PC-9 (cell line): Measurements from ENCODE around the gene ELMO3. TPM values are rescaled to one million over a fixed set of nuclear protein-coding genes. Genes with fewer than 3 reads are reported as not detected.

Source experiments
- BruUV-seq: library from RNA; stranded (reverse); fragments of 400-500 nt; replicated peaks from 2 replicates; lab custom pipeline; 2021; lab: Mats Ljungman, UMichigan
- CTCF ChIA-PET: fragments of 300-600 bp; sonication (Branson Sonifier 250); formaldehyde crosslinking; loops from one replicate; lab custom pipeline; 2022; ENCODE audit warnings: antibody characterized with exemption; lab: Charles Lee
- POLR2A ChIA-PET: fragments of 300-600 bp; sonication (Branson Sonifier 250); formaldehyde crosslinking; loops from one replicate; lab custom pipeline; 2022; ENCODE audit warnings: antibody characterized with exemption; ENCODE audit not compliant: unreplicated experiment; lab: Charles Lee
- DNase-seq, 2 experiments: peaks; one replicate each; pipeline versions ENCODE4 v3.0.0 to v3.0.0-alpha.2; 2015 to 2022; ENCODE audit warnings: mixed read lengths in 1 of 2
- H2AFZ ChIP-seq: fragments of 200-600 bp; sonication (generic); 2 replicates; pipeline ENCODE4 v1.8.1; 2017; ENCODE audit warnings: antibody characterized with exemption
- H3F3A ChIP-seq: fragments of 200-600 bp; sonication (generic); 2 replicates; pipeline ENCODE4 v1.8.1; 2017; ENCODE audit warnings: antibody characterized with exemption, mild to moderate bottlenecking, low read depth; ENCODE audit not compliant: insufficient read depth
- H3K27ac ChIP-seq: fragments of 200-600 bp; sonication (generic); 2 replicates; pipeline ENCODE4 v1.6.1; 2016; ENCODE audit warnings: mixed run types
- H3K27me3 ChIP-seq: fragments of 200-600 bp; sonication (generic); 2 replicates; pipeline ENCODE4 v1.6.1; 2016; ENCODE audit warnings: low read depth, mixed run types; ENCODE audit not compliant: insufficient read depth
- H3K36me3 ChIP-seq: fragments of 200-600 bp; sonication (generic); 2 replicates; pipeline ENCODE4 v1.6.1; 2016; ENCODE audit warnings: low read depth, mixed run types
- H3K4me1 ChIP-seq: fragments of 200-600 bp; sonication (generic); replicated peaks from 2 replicates; pipeline ENCODE4 v1.6.1; 2016; ENCODE audit warnings: mixed run types; ENCODE audit not compliant: insufficient read depth
- H3K4me2 ChIP-seq: fragments of 200-600 bp; sonication (generic); 2 replicates; pipeline ENCODE4 v1.6.1; 2017; ENCODE audit warnings: mixed run types
- H3K4me3 ChIP-seq: fragments of 200-600 bp; sonication (generic); 2 replicates; pipeline ENCODE4 v1.6.1; 2016; ENCODE audit warnings: mixed run types
- H3K79me2 ChIP-seq: fragments of 200-600 bp; sonication (generic); 2 replicates; pipeline ENCODE4 v1.6.1; 2017; ENCODE audit warnings: low read depth, mixed run types
- H3K9me2 ChIP-seq: fragments of 200-600 bp; sonication (generic); 2 replicates; pipeline ENCODE4 v1.8.1; 2017; ENCODE audit warnings: mild to moderate bottlenecking; ENCODE audit not compliant: insufficient read depth
- H3K9me3 ChIP-seq: fragments of 200-600 bp; sonication (generic); 2 replicates; pipeline ENCODE4 v1.8.1; 2016; ENCODE audit warnings: low read depth; ENCODE audit not compliant: insufficient read depth
- H4K20me1 ChIP-seq: fragments of 200-600 bp; sonication (generic); 2 replicates; pipeline ENCODE4 v1.8.1; 2017; ENCODE audit not compliant: insufficient read depth
- CTCF ChIP-seq: fragments of 200-600 bp; sonication (generic); conservative IDR thresholded peaks from 2 replicates; pipeline ENCODE4 v1.6.1; 2017; ENCODE audit warnings: mixed run types, antibody characterized with exemption, mild to moderate bottlenecking, moderate library complexity
- EZH2 ChIP-seq: fragments of 200-600 bp; sonication (generic); IDR thresholded peaks from 2 replicates; pipeline ENCODE4 v1.8.0; 2017; ENCODE audit warnings: antibody characterized with exemption, low read depth
- intact Hi-C: fragments of 100-400 bp; cut with micrococcal nuclease; formaldehyde crosslinking; loops from one replicate; pipeline ENCODE4 v1.10.0; 2022; ENCODE audit not compliant: unreplicated experiment
- total RNA-seq: library from RNA; stranded (reverse); gene quantifications from 2 replicates; pipeline ENCODE4 v1.2.3, GENCODE V29; 2021

ELMO3 gene
- total RNA-seq, 1 experiment from 2014 or later: 32.4 TPM

GRCh38 chr16:67181346-67181745 is 17.6 kb upstream of the ELMO3 start:
- Histone ChIP-seq H3K9me3 (no peaks in the 10 kb centered on the region), H3K27me3 (no peaks in the 10 kb centered on the region), H2AFZ (no peak overlapping the region), H3K4me2 (no peak overlapping the region), H3K9me2 (no peaks in the 10 kb centered on the region), H3K79me2 (peaks cover 16% of the 10 kb centered on the region), H3F3A (peaks cover 41% of the 10 kb centered on the region; the same call in 1 of the 2 replicates), H3K36me3 (no peaks in the 10 kb centered on the region), H4K20me1 (no peaks in the 10 kb centered on the region), H3K4me1 (peaks cover 52% of the 10 kb centered on the region), H3K27ac (no peak overlapping the region), H3K4me3 (no peak overlapping the region)
- ChIA-PET CTCF (no interaction called here), POLR2A (interaction anchor here (0.6 kb wide), 1 partner anchor 23 kb away, joined by 3 read pairs; no protein-coding TSS in a partner anchor)
- no peak for DNase-seq
- BruUV-seq: no TSS peak
- TF ChIP-seq EZH2: no peak
- TF ChIP-seq CTCF: no peak
- intact Hi-C loops: no loop called here

GRCh38 chr16:67182288-67182687 is 16.6 kb upstream of the ELMO3 start:
- Histone ChIP-seq H3K9me3 (no peaks in the 10 kb centered on the region), H3K79me2 (peaks cover 16% of the 10 kb centered on the region), H3K27ac (no peak overlapping the region), H3K27me3 (no peaks in the 10 kb centered on the region), H4K20me1 (no peaks in the 10 kb centered on the region), H3F3A (peaks cover 38% of the 10 kb centered on the region; the same call in 1 of the 2 replicates), H3K4me2 (peak overlapping the region; percentile 84), H3K9me2 (no peaks in the 10 kb centered on the region), H3K4me3 (0 out of 2 replicates have a peak overlapping the region, but pooled peaks have one; percentile 67), H3K36me3 (no peaks in the 10 kb centered on the region), H2AFZ (no peak overlapping the region), H3K4me1 (peaks cover 57% of the 10 kb centered on the region)
- intact Hi-C loops: no loop called here
- TSS peak; percentile 52 for BruUV-seq
- no peak for DNase-seq
- POLR2A ChIA-PET: no interaction called here
- TF ChIP-seq CTCF (no peak), EZH2 (no peak)
- CTCF ChIA-PET: no interaction called here

- Histone ChIP-seq H3K27me3 (no peaks in the 10 kb centered on the region), H3F3A (peaks cover 31% of the 10 kb centered on the region; the same call in 1 of the 2 replicates), H3K9me2 (no peaks in the 10 kb centered on the region), H2AFZ (peak overlapping the region; percentile 75; the same call in 1 of the 2 replicates), H3K9me3 (no peaks in the 10 kb centered on the region), H3K4me2 (peak overlapping the region; percentile 84), H3K79me2 (peaks cover 16% of the 10 kb centered on the region), H3K36me3 (no peaks in the 10 kb centered on the region), H3K4me3 (peak overlapping the region; percentile 67), H4K20me1 (no peaks in the 10 kb centered on the region), H3K27ac (no peak overlapping the region), H3K4me1 (peaks cover 50% of the 10 kb centered on the region)
- no TSS peak for BruUV-seq
- TF ChIP-seq CTCF: no peak
- no peak for TF ChIP-seq EZH2
- no peak for DNase-seq
- POLR2A ChIA-PET: no interaction called here
- intact Hi-C loops: no loop called here
- CTCF ChIA-PET: no interaction called here
These were observed 15.7 kb upstream of the ELMO3 start for GRCh38 chr16:67183284-67183626.
